GM18508 (cell line): ENCODE measurements around the gene PROM1.

Experiments
- ATAC-seq: cut with Tn5 transposase; IDR thresholded peaks from one replicate; pipeline ENCODE4 v1.9.1; 2021; ENCODE audit warnings: moderate number of reproducible peaks; ENCODE audit not compliant: insufficient read depth, unreplicated experiment

PROM1 gene

GRCh38 chr4:16070203-16070602, 13.6 kb downstream of the PROM1 start:
- no peak for ATAC-seq

- ATAC-seq, result no peak
Observed at GRCh38 chr4:16067515-16067914, 16.3 kb downstream of the PROM1 start.

DNA sequence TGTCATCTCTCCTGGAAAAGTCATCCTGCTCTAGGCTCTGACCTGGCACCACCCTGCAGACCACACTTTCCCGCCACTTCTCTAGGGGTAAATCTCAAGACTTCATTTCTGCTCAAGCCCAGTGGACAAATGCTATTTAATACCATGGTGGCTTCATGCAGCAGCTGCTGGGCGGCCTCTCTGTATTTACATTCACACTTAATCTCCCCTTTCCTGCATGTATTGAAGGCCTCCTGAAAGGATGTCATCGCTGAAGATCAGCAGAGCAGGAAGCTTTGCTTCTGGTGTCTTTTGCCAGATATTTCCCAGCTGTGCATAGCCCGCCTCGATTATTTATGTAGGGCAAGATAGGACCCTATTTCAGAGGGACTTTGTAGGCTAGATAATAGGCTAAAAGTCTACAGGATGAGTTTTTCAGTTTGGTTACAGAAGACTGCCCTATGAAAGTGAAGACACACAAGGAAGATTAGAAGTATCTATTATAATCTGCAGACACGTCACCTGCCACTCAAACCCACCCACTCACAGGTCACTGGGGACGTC, 17.2 kb downstream of the PROM1 start:
- no peak for ATAC-seq

DNA sequence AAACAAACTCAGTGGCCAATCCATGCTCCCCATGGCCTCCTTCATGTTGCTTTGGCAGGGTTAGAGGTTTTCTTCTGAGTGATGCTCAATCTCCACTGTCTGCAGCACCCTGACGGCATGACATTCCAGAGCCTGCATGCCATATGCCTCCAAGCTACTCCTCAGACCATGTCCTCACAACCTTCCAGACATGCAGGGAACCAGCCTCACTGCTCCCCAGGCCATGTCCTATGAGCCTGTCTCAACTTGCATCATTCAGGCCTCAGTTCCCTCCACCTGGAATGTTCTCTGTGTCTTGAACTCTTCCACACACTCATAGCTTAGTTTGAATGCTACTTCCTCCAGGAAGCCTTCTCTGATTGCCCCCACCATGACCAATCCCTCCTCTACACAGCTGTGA, 18.8 kb downstream of the PROM1 start:
- no peak for ATAC-seq

DNA sequence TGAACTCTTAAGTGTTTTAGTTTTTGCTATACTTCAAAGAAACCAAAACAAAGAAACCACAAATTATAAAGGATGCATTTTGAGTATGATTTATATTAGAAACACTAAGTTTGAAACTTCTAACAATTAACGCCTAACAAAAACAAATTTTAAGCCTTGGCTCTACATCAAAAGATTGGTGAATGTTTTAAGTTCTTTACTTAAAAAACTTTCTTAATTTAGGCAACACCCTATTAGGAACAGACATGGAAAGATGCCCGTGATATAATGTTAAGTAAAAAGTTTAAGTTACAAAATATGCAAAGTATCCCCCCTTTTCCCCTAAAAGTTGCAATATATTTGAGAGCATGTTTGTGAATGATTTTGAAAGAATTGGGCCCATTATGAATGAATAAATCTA, 21.2 kb downstream of the PROM1 start:
- no peak for ATAC-seq

GRCh38 chr4:16056681-16057385, 27.0 kb downstream of the PROM1 start:
- no peak for ATAC-seq

DNA sequence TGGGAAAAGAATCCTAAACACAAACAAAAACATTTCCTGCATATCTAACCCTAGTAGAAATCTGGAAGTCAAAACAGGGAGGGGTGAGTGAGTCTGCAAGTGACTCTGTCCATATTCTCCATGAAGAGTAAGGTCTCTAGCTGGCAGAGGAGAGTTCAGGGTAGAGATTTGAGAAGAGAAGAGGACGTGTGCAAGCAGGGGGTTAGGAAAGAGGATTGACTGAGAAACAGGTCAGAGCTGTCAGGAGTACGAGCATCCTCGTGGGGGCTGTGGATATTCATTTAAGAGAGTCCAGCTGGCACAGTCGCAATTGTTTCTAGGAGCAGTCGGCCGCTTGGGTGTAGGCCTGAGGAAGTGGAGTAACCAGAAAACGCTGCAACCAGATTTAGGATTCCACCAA, 27.9 kb downstream of the PROM1 start:
- no peak for ATAC-seq

DNA sequence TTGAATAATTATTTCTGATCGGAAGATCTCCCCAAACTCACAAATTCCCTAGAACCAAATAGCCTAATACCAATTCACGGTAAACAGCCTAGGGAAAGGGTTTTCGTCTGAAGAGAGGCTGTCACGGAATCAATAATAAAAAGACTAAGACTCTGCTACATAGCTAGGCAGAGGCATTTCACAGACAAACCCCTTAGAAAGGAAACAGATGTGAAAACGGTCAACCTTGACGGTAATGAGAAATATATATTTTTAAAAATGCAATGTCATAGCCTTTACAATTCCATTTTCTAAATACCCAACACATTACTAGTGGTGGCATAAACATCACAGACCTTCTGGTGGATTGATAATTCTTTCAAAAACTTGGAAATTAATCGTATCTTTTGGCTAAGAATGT, 28.4 kb downstream of the PROM1 start:
- no peak for ATAC-seq

DNA sequence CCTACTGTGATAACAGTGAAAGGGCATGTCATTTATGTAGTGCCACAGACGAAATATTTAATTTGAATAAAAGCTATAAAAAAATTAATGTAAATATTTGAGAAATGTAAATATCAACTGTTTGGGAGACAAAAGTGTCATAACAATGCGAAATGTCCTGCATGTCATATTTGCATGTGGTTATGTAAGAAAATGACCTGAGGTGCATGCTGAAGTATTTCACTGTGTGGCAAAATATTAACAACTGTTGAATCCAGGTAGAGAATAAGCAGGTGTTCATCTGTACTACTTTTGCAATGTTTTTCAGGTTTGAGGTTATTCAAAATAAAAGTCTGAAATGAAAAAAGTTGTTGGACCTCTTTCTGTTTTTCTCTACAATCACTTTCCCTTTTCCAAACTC, 30.9 kb downstream of the PROM1 start:
- ATAC-seq, result no peak

GRCh38 chr4:16051980-16052379, 31.8 kb downstream of the PROM1 start:
- no peak for ATAC-seq

DNA sequence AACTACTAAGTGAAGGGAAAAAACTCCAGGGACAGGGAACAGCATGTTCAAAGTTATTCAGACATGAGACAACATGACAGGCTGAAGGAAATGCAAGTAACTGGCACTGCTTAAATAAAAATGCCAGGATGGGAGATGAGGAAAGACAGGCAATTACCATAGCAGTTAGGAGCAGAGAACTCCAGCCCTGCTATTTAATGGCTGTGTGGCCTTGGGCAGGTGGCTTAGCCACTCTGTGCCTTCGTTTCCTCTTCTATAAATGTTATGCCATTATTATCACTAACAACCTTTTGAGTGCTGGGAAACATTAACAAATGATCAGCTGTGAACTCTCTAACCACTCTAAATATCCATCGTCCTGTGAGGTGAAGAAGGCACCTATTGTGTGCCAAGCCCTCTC, 32.7 kb downstream of the PROM1 start:
- ATAC-seq, result no peak

DNA sequence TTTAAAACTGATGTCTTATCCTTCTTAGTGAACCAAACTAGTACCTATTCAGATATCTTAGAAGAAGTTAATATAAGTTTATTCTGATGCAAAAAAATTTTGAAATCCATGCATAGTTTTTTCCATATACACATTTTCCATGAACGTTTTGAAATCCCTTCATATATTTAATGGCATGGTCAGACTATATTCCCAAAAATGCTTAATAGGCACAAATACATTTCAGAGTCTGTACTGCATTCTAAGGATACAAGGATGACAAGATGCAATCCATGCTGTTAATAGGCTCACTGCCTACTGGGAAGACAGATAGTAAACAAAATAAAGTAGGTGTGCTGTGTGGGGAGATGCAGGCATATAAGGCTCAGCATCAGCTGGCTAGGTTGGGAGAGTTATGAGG, 33.2 kb downstream of the PROM1 start:
- no peak for ATAC-seq

- ATAC-seq, result no peak
Observed at GRCh38 chr4:16048619-16049419, 35.0 kb downstream of the PROM1 start.

DNA sequence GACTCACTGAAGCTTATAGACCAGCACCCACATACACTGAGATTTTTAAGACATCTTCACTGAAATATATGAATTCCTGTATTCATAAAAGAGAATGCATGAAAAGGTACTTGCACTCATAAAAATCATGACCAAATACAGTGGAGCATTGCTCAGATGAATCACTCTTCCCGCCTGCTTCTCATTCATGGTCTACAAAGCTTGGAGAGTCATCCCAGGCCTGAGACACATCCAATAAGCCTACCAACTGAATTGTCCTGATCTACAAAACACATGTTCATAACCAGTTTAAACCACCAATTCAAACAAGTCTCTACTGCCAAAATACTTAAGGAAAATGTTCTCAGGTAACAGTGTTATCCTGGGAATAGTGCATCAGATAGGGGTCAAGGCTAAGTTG, 38.1 kb downstream of the PROM1 start:
- ATAC-seq, result no peak

DNA sequence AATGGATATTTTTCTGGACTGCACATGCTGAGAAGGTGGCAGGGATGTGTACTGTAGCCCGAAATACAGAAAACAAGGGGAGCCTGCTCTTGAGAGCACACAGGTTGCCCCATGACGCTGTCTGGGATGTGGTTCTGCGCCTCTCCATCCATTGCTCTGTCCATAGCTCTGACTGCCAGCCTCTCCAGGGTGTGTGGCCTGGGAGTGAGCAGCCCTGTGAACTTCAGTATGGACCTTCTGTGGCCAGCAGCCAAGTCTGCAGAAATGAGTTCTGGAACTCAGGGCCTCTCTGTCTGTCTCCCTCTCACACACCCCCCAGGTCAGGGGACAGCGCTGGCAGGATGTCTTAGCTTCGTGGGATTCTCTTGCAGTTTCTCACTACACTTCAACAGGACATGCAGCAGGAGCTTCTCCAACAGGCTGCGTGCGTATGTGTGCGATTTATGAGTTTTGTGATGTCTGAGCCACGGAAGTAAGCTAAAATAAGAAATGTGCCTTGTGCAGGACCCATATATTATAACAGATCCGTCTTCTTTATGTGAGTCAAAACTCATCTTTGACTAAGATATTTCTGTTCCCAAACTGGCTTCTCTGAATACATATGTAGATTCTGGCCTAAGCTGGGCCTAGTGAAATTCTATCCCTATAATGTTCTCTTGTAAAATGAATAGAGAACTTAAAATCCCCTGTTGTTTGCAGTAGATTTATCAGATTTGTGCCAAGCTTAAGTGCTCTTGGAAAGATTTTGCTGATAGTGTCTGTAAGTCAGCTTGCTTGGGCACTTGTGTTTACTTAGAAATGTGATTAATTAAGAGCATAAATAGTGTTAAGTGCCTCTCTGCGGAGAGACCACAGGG, 40.0 kb downstream of the PROM1 start:
- ATAC-seq, result no peak

DNA sequence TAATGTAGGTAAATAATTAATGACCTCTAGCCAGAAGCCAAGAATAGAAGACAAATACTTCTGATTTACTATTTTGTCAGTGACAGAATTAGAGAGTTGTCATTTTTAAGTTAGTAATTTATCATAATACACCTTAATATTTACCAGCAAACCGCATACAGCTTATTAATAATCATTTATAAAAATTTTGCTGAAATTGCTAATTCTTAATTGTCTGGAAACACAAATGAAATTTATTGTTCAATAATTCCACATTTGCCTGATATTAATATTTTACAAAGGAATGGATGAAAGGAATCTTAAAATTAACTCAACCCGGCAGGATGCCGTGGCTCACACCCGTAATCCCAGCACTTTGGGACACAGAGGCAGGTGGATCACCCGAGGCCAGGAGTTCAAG, 44.7 kb downstream of the PROM1 start:
- ATAC-seq, result no peak

DNA sequence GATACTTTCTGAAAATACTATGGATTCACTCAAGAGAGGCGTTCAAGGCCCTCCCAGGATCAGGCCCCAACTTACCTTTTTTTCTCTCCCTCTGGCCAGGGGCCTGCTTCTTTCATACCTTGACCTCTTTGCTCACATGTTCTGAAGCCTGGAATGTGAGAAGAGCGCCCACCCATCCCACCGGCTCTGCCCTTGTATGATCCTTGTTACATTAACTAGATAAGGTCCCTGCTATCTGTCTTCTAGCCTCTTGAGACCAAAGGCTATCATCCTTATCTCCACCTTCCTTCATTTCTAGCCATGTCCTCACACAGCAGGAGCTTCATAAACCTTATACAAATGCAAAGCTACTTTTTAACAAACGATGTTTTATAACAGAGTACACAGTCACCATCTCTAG, 45.9 kb downstream of the PROM1 start:
- no peak for ATAC-seq

DNA sequence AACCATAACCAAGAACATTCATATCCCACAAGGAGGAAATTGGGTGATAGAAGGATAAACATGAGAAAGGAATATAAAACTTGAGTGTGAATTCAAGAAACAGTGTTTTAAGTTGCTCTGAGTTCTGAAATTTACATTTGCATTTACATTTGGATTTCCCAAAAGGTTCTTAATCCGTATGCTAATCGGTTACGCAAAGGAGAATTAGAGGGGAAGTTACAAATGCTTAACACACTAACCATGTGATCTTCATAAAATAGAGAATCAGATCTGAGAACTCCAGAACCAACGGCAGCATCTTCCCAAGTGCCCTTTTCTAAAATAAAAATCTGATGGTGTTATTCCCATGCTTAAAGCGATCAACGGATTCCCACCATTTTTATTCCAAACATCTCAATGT, 48.0 kb downstream of the PROM1 start:
- no peak for ATAC-seq

DNA sequence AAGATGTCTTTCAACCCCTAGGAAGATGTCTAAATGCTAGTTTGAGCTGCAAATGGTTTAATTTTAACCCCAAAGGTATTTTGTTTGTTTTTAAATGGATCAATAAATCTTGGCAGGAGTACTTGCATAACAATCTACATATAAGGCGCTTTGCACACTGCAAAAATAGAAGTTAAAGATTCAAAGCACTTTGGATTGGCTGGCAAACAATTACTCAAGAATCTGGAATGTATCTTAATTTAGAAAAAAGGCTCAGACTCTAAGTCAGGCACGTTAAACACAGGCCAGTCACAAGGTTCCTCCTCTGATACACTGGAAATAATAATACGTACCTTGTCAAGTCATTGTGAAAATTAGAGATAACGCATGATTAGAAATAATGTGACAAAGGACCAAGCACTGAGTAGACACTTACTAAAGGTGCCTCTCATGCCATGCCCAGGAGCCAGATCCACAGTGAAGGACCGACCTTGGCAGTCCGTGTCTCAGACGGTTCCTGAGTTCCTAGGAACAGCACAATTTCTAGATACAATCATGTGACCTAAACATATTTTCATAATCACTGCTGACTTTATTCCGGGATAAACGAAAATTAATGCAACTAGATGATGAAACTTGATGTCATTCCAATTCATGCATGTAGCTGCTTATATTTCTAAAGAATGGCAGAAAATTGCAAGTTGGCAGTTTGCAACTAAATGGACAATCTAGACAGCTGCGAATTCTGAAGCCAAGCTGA, 49.6 kb downstream of the PROM1 start:
- ATAC-seq, result no peak

DNA sequence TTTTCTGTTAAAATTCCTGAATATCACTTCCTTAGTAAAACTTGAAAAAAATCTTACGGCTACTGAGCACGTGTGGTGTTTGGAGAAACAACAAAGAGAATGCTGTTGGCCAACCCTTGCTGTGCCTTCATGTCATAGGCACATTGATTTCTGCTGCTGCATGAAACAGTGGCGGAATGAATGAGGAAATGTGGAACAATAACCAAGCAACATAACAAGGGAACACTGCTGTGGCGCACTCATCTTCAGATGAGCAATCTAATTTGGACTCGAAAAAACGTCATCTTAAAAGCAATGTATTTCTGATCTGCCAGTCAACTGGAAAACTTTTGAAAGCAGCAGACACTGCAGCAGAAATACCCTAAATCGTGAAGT, 51.4 kb downstream of the PROM1 start:
- ATAC-seq, result no peak
